PFSK-1 (cell line): ENCODE data around the gene KCNQ1.

ENCODE experiments used
- FOXP2 ChIP-seq: optimal IDR thresholded peaks from 2 replicates; pipeline ENCODE3; 2011; ENCODE audit warnings: borderline replicate concordance, control low read depth, inconsistent platforms; ENCODE audit not compliant: insufficient read depth; ENCODE audit errors: extremely low read length, extremely low read depth
- POLR2AphosphoS5 ChIP-seq: IDR thresholded peaks from 2 replicates; pipeline ENCODE4 v1.6.1; 2012; ENCODE audit warnings: low read depth, mild to moderate bottlenecking, control low read depth, low read length, moderate library complexity
- SIN3A ChIP-seq: IDR thresholded peaks from 2 replicates; pipeline ENCODE4 v1.6.1; 2012; ENCODE audit warnings: mild to moderate bottlenecking, low read length, moderate library complexity, borderline replicate concordance; ENCODE audit not compliant: insufficient read depth
- TAF1 ChIP-seq: IDR thresholded peaks from 2 replicates; pipeline ENCODE4 v1.6.1; 2012; ENCODE audit warnings: low read length, control low read depth, borderline replicate concordance; ENCODE audit not compliant: insufficient read depth
- TF ChIP-seq, protein P1 (sequence below), 2 experiments: IDR thresholded peaks; 2 replicates each; pipeline versions ENCODE4 v1.6.1 to v1.8.0; 2011 to 2012; ENCODE audit warnings: low read depth in 2 of 2, low read length in 2 of 2, control low read depth in 1 of 2, inconsistent platforms in 1 of 2, mild to moderate bottlenecking in 1 of 2, moderate library complexity in 1 of 2; ENCODE audit not compliant: insufficient read depth in 1 of 2

Gene KCNQ1

DNA sequence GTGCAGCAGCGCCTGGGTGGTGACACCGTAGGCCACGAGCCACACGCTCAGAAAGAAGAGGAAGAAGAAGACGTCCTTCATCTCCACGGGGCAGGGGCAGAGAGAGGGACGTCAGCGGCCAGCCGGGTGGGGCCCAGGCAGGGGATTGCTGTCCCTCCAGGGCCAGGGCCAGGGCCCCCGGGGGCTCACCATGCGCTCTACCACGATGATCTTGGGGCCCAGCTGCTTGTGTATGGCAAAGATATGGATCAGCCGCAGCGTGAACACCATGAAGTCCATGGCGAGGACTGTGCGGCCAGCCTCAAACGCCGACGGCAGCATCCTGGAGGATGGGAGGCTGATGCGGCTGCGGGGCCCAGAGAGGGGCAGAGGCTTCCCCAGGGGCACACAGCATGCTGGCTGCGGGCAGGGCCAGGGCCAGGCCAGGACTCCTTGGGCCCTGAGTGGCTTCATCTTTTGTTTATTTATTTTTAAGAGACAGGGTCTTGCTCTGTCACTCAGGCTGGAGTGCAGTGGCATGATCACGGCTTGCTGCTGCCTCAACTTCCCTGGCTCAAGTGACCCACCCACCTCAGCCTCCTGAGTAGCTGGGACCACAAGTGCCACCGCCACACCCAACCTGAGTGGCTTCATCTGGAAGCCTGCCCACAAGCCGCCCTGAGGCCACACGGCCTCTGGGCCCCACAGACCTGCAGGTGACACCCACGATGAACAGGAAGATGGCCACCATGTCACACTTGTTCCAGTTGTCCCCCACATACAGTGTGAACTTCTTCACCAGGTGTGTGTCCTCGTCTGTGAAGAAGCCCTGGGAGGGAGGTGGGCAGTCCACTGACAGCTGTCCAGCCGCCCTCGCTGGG, 33.1 kb upstream of the KCNQ1 start:
- TF ChIP-seq FOXP2 (no peak), SIN3A (no peak), TAF1 (no peak), POLR2AphosphoS5 (no peak)
- TF ChIP-seq, protein P1, sequence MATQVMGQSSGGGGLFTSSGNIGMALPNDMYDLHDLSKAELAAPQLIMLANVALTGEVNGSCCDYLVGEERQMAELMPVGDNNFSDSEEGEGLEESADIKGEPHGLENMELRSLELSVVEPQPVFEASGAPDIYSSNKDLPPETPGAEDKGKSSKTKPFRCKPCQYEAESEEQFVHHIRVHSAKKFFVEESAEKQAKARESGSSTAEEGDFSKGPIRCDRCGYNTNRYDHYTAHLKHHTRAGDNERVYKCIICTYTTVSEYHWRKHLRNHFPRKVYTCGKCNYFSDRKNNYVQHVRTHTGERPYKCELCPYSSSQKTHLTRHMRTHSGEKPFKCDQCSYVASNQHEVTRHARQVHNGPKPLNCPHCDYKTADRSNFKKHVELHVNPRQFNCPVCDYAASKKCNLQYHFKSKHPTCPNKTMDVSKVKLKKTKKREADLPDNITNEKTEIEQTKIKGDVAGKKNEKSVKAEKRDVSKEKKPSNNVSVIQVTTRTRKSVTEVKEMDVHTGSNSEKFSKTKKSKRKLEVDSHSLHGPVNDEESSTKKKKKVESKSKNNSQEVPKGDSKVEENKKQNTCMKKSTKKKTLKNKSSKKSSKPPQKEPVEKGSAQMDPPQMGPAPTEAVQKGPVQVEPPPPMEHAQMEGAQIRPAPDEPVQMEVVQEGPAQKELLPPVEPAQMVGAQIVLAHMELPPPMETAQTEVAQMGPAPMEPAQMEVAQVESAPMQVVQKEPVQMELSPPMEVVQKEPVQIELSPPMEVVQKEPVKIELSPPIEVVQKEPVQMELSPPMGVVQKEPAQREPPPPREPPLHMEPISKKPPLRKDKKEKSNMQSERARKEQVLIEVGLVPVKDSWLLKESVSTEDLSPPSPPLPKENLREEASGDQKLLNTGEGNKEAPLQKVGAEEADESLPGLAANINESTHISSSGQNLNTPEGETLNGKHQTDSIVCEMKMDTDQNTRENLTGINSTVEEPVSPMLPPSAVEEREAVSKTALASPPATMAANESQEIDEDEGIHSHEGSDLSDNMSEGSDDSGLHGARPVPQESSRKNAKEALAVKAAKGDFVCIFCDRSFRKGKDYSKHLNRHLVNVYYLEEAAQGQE (IDR thresholded peaks at IDR 0.05; ENCODE audit: insufficient read depth in 1 of 2, low read depth in 2 of 2, low read length in 2 of 2): no peak

DNA sequence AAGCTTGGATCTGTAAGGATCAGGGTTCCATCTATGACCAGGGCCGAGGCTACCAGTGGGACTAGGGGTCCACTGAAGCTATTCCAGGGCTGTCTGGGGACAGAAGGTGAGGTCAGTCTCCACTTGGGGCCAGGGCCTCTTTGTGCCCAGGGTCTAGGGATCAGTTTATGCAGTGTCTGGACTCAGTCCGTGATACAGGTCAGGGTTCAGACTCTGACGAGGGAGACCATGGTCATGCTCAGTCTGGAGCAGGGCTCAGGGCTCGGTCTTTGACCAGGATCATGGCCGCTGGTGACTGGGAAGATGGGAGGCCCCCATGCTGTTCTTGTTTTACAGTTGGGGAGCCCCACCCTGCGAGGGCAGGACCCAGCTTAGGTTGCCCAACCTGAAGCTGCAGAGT, 32.5 kb upstream of the KCNQ1 start:
- TF ChIP-seq SIN3A (no peak), FOXP2 (no peak), TAF1 (no peak), POLR2AphosphoS5 (no peak)
- TF ChIP-seq, protein P1 (IDR thresholded peaks at IDR 0.05; ENCODE audit: insufficient read depth in 1 of 2, low read depth in 2 of 2, low read length in 2 of 2): no peak

DNA sequence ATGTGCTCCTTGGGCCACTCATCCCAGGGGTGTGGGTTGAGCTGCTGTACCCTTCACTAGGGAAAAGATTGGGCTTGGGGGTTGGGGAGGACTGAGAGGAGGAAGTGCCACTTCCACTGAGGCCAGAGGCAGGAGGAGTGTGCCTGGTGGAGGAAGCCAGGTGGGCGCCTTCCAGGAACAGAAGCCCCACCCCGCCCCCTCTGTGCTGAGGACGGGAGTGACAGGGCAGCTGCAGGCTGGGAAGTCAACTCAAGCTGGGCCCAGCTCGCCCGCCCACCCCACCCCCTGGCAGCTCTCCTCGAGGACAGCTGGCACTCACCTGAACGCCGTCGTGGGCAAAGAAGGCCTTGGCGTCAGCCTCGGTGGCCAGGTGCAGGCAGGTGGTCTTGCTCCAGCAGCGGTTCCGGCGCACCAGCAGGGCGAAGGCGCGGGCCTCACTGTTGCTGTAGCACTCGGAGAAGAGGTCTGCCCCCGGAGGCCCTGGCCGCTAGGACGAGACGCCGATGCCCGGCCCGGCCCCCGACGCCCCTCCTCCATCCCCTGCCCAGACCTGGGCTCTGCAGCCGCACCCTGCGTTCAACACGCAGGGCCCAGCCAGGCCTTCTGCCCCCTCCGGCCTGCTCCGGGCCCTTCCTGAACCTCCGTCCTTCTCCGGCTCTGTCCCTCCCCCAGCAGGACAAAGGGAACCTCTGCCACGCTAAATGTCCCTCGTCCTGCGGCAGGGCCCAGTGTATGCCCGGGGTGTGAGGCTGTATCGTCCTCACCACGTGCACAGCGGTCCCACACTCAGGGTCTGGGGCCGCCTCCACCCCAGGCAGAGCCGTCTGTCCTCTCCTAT, 30.8 kb upstream of the KCNQ1 start:
- no peak for TF ChIP-seq SIN3A
- no peak for TF ChIP-seq TAF1
- TF ChIP-seq, protein P1 (IDR thresholded peaks at IDR 0.05; ENCODE audit: insufficient read depth in 1 of 2, low read depth in 2 of 2, low read length in 2 of 2): no peak
- no peak for TF ChIP-seq FOXP2
- no peak for TF ChIP-seq POLR2AphosphoS5

DNA sequence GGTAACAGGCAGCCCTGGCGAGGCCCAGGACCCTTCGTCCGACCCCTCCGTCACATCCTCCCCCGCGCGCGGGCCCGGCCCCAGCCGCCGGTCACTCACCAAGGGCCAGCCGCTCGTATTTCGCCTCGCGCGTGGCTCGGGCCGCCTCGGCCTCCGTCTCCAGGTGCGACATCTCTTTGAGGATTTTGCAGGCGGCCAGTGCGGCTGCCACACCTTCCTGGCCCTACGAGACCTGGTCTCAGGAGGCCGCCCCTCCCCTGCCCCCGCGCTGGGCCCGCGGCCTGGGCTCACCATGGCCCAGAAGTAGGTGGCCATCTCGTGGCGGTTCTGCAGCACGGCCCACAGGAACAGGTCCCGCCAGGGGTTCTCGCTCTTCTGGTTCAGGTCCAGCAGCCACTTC, 30.2 kb upstream of the KCNQ1 start:
- no peak for TF ChIP-seq POLR2AphosphoS5
- TF ChIP-seq TAF1: no peak
- no peak for TF ChIP-seq FOXP2
- TF ChIP-seq, protein P1 (IDR thresholded peaks at IDR 0.05; ENCODE audit: insufficient read depth in 1 of 2, low read depth in 2 of 2, low read length in 2 of 2): no peak
- TF ChIP-seq SIN3A: no peak
